GM12878 (cell line): ENCODE data around the gene FAM47E. TPM values are rescaled to one million over a fixed set of nuclear protein-coding genes. Genes with fewer than 3 reads are reported as not detected.

Source experiments
- ATAC-seq: fragments of 200-7000 bp; cut with Tn5 transposase; 3 replicates; pipeline ENCODE4 v1.9.1; 2020; ENCODE audit warnings: mild to moderate bottlenecking, moderate library complexity
- BruUV-seq: library from RNA; stranded (reverse); fragments of 400-500 nt; replicated peaks from 2 replicates; lab custom pipeline; 2021; lab: Mats Ljungman, UMichigan
- CTCF ChIA-PET: fragments of 300-600 bp; sonication (Branson Sonifier 250); formaldehyde crosslinking; extraction: SDS; loops from one replicate; lab custom pipeline; 2021; ENCODE audit warnings: inconsistent platforms; lab: Yijun Ruan, JAX
- POLR2A ChIA-PET: fragments of 350-600 bp; formaldehyde crosslinking; extraction: SDS; loops from one replicate; lab custom pipeline; 2021; ENCODE audit warnings: inconsistent platforms; lab: Charles Lee
- RAD21 ChIA-PET: fragments of 300-600 bp; sonication (Branson Sonifier 250); formaldehyde crosslinking; loops from one replicate; lab custom pipeline; 2023; ENCODE audit warnings: antibody characterized with exemption; ENCODE audit not compliant: unreplicated experiment; lab: Charles Lee
- SMC1A ChIA-PET: fragments of 300-600 bp; sonication (Branson Sonifier 250); formaldehyde crosslinking; loops from one replicate; lab custom pipeline; 2023; ENCODE audit not compliant: unreplicated experiment, uncharacterized antibody; lab: Charles Lee
- DNase-seq: peaks from one replicate; pipeline ENCODE4 v3.0.0-alpha.2; 2011; ENCODE audit warnings: low read depth, low spot score
- FAIRE-seq: peaks from 3 replicates; lab custom pipeline; 2011; peaks lifted over from hg19 to GRCh38; lab: Jason Lieb, UNC
- H2AFZ ChIP-seq: 2 replicates; pipeline ENCODE4 v1.6.0; 2011; ENCODE audit warnings: low read depth, low read length, control low read depth; ENCODE audit not compliant: control insufficient read depth
- H3K27ac ChIP-seq: 2 replicates; pipeline ENCODE4 v1.5.1; 2011; ENCODE audit warnings: control low read depth; ENCODE audit not compliant: control insufficient read depth, insufficient read depth
- H3K27me3 ChIP-seq, 2 experiments: replicated peaks in 1 of 2; 2 replicates each; pipeline versions ENCODE4 v1.6.0 to v1.6.1; 2011; ENCODE audit warnings: low read length in 1 of 2; ENCODE audit not compliant: control insufficient read depth in 2 of 2, insufficient read depth in 2 of 2
- H3K36me3 ChIP-seq, 2 experiments: 2 replicates each; pipeline ENCODE4 v1.5.1; 2011; ENCODE audit warnings: low read length in 1 of 2; ENCODE audit not compliant: control insufficient read depth in 2 of 2, insufficient read depth in 2 of 2
- H3K4me1 ChIP-seq: 2 replicates; pipeline ENCODE4 v1.6.1; 2011; ENCODE audit warnings: mild to moderate bottlenecking, low read length, moderate library complexity, mixed read lengths; ENCODE audit not compliant: control insufficient read depth, insufficient read depth
- H3K4me2 ChIP-seq: 2 replicates; pipeline ENCODE4 v1.6.0; 2011; ENCODE audit warnings: control low read depth; ENCODE audit not compliant: control insufficient read depth, insufficient read depth
- H3K4me3 ChIP-seq: fragments of 200-600 bp; sonication (generic); 2 replicates; pipeline ENCODE4 v1.5.1; 2016
- H3K79me2 ChIP-seq: 2 replicates; pipeline ENCODE4 v1.6.0; 2011; ENCODE audit warnings: low read length; ENCODE audit not compliant: control insufficient read depth, insufficient read depth
- H3K9ac ChIP-seq: 2 replicates; pipeline ENCODE4 v1.8.0; 2011; ENCODE audit warnings: low read length, control low read depth, mixed read lengths; ENCODE audit not compliant: control insufficient read depth, insufficient read depth
- H3K9me3 ChIP-seq: replicated peaks from 3 replicates; pipeline ENCODE4 v1.5.1; 2011; ENCODE audit warnings: mild to moderate bottlenecking, low read length; ENCODE audit not compliant: control insufficient read depth, insufficient read depth
- H4K20me1 ChIP-seq: 2 replicates; pipeline ENCODE4 v1.6.0; 2011; ENCODE audit not compliant: control insufficient read depth, insufficient read depth
- HDAC2 ChIP-seq: fragments of 200-600 bp; sonication (generic); IDR thresholded peaks from 2 replicates; pipeline ENCODE4 v1.6.1; 2017
- HDGF ChIP-seq: fragments of 450-650 bp; IDR thresholded peaks from 2 replicates; pipeline ENCODE4 v1.6.1; 2016; ENCODE audit warnings: antibody characterized with exemption
- IKZF1 ChIP-seq: fragments of 450-650 bp; conservative IDR thresholded peaks from 2 replicates; pipeline ENCODE4 v1.6.1; 2017; ENCODE audit warnings: antibody characterized with exemption, mild to moderate bottlenecking
- JUND ChIP-seq: IDR thresholded peaks from 2 replicates; pipeline ENCODE4 v1.6.1; 2012; ENCODE audit warnings: low read depth, mild to moderate bottlenecking, low read length, improper control_type of control experiment, moderate library complexity
- LARP7 ChIP-seq: fragments of 450-650 bp; IDR thresholded peaks from 2 replicates; pipeline ENCODE4 v1.6.1; 2017; ENCODE audit warnings: mild to moderate bottlenecking
- MEF2B ChIP-seq: fragments of 450-650 bp; IDR thresholded peaks from 2 replicates; pipeline ENCODE4 v1.6.1; 2018; ENCODE audit warnings: mild to moderate bottlenecking, moderate library complexity; ENCODE audit not compliant: partially characterized antibody, poor library complexity, severe bottlenecking
- POLR2A ChIP-seq: IDR thresholded peaks from 2 replicates; pipeline ENCODE4 v1.6.1; 2011; ENCODE audit warnings: low read depth, mild to moderate bottlenecking, low read length
- RELA ChIP-seq: fragments of 450-650 bp; IDR thresholded peaks from 2 replicates; pipeline ENCODE4 v1.8.0; 2014; ENCODE audit warnings: borderline replicate concordance; ENCODE audit not compliant: partially characterized antibody
- TAF1 ChIP-seq: IDR thresholded peaks from 2 replicates; pipeline ENCODE4 v1.6.1; 2011; ENCODE audit warnings: mild to moderate bottlenecking, low read depth, low read length, borderline replicate concordance
- ZNF217 ChIP-seq: fragments of 450-650 bp; IDR thresholded peaks from 2 replicates; pipeline ENCODE4 v1.6.1; 2017; ENCODE audit warnings: antibody characterized with exemption, mild to moderate bottlenecking
- ZNF384 ChIP-seq: IDR thresholded peaks from 2 replicates; pipeline ENCODE4 v1.6.1; 2012; ENCODE audit warnings: low read depth, mild to moderate bottlenecking, low read length, improper control_type of control experiment, borderline replicate concordance
- WGBS: methylation state at CpG from one replicate; pipeline ENCODE4 v1.1.6; 2016; ENCODE audit warnings: low lambda C conversion rate; ENCODE audit not compliant: insufficient replicate concordance, insufficient coverage; ENCODE audit errors: missing lambda C conversion rate; 5-methylcytosine and 5-hydroxymethylcytosine counted together
- in situ Hi-C: fragments of 300-500 bp; cut with MboI; formaldehyde crosslinking; loops from 9 replicates; pipeline ENCODE4 v1.14.3; 2018; ENCODE audit warnings: mixed read lengths
- intact Hi-C: fragments of 100-400 bp; cut with micrococcal nuclease; formaldehyde crosslinking; loops from one replicate; pipeline ENCODE4 v1.14.2; 2022; ENCODE audit not compliant: unreplicated experiment
- polyA plus RNA-seq, 11 experiments: library from polyadenylated mRNA; depleted of rRNA in 4 of 11; unstranded in 6 of 11; stranded (reverse) in 5 of 11; fragments of >200 nt; fragmentation: Nextera tagmentation in 4 of 11; fragmentation: Illumina TruSeq in 1 of 11; extraction: Ambion mirVana in 4 of 11; extraction: Trizol in 1 of 11; gene quantifications; 1 replicate in 1 of 11; 2 replicates in 10 of 11; pipeline versions ENCODE4 v1.2.1 to v1.2.3, GENCODE V29; 2011 to 2016; ENCODE audit warnings: inconsistent platforms in 2 of 11, missing spikeins in 2 of 11, low read depth in 1 of 11
- total RNA-seq, 4 experiments: library from RNA; depleted of rRNA in 3 of 4; stranded (reverse); fragments of >200 nt in 3 of 4; fragmentation: Illumina TruSeq in 1 of 4; extraction: Trizol in 1 of 4; gene quantifications; 2 replicates each; pipeline versions ENCODE4 v1.2.1 to v1.2.3, GENCODE V29; 2013 to 2021
- TF ChIP-seq, protein P1 (sequence below): fragments of 450-650 bp; IDR thresholded peaks from 2 replicates; pipeline ENCODE4 v1.6.1; 2017; ENCODE audit warnings: mild to moderate bottlenecking
- TF ChIP-seq, protein P2 (sequence below): fragments of 450-650 bp; formaldehyde crosslinking; IDR thresholded peaks from 2 replicates; pipeline ENCODE4 v1.4.0; 2020; ENCODE audit warnings: mild to moderate bottlenecking, moderate library complexity
- TF ChIP-seq, protein P3 (sequence below): fragments of 450-650 bp; formaldehyde crosslinking; IDR thresholded peaks from 2 replicates; pipeline ENCODE4 v1.4.0; 2022; ENCODE audit warnings: mild to moderate bottlenecking, moderate library complexity

FAM47E gene
- total and polyA plus RNA-seq, 10 of the 15 experiments (the other 5 are each of a cell fraction or from before 2014, with no cell fraction given): 0.03 TPM; not detected in 9

DNA sequence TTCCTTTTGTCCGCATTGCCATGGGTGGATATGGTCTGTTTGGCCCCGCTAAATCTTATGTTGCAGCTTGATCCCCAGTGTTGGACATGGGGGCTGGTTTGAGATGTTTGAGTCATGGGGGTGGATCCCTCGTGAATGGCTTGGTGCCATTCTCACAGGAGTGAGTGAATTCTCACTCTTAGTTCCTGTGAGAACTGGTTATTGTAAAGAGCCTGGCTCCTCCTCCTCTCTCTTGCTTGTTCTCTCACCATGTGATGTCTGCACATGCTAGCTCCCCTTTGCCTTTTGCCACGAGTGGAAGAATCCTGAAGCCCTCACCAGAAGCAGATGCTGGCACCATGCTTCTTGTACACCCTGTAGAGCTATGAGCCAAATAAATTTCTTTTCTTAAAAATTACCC lies 32.4 kb downstream of the FAM47E start:
- POLR2A ChIA-PET: no interaction called here

More for the DNA sequence above, 32.4 kb downstream of the FAM47E start:
- in situ Hi-C loops (no loop called here), intact Hi-C loops (no loop called here)
- H2AFZ ChIP-seq: no peak overlapping the region
- no peak overlapping the region for H3K4me2 ChIP-seq
- BruUV-seq: no TSS peak
- no peak overlapping the region for H3K27ac ChIP-seq
- no peak for DNase-seq
- H3K27me3 ChIP-seq: no peaks in the 10 kb centered on the region; a peak in 1 of 4 replicates
- no peaks in the 10 kb centered on the region for H3K4me1 ChIP-seq
- no peaks in the 10 kb centered on the region for H3K79me2 ChIP-seq
- H3K36me3 ChIP-seq: no peaks in the 10 kb centered on the region
- no peak for TF ChIP-seq JUND
- TF ChIP-seq, protein P1, sequence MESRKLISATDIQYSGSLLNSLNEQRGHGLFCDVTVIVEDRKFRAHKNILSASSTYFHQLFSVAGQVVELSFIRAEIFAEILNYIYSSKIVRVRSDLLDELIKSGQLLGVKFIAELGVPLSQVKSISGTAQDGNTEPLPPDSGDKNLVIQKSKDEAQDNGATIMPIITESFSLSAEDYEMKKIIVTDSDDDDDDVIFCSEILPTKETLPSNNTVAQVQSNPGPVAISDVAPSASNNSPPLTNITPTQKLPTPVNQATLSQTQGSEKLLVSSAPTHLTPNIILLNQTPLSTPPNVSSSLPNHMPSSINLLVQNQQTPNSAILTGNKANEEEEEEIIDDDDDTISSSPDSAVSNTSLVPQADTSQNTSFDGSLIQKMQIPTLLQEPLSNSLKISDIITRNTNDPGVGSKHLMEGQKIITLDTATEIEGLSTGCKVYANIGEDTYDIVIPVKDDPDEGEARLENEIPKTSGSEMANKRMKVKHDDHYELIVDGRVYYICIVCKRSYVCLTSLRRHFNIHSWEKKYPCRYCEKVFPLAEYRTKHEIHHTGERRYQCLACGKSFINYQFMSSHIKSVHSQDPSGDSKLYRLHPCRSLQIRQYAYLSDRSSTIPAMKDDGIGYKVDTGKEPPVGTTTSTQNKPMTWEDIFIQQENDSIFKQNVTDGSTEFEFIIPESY: no peak
- no peak for TF ChIP-seq ZNF384
- TF ChIP-seq, protein P2, sequence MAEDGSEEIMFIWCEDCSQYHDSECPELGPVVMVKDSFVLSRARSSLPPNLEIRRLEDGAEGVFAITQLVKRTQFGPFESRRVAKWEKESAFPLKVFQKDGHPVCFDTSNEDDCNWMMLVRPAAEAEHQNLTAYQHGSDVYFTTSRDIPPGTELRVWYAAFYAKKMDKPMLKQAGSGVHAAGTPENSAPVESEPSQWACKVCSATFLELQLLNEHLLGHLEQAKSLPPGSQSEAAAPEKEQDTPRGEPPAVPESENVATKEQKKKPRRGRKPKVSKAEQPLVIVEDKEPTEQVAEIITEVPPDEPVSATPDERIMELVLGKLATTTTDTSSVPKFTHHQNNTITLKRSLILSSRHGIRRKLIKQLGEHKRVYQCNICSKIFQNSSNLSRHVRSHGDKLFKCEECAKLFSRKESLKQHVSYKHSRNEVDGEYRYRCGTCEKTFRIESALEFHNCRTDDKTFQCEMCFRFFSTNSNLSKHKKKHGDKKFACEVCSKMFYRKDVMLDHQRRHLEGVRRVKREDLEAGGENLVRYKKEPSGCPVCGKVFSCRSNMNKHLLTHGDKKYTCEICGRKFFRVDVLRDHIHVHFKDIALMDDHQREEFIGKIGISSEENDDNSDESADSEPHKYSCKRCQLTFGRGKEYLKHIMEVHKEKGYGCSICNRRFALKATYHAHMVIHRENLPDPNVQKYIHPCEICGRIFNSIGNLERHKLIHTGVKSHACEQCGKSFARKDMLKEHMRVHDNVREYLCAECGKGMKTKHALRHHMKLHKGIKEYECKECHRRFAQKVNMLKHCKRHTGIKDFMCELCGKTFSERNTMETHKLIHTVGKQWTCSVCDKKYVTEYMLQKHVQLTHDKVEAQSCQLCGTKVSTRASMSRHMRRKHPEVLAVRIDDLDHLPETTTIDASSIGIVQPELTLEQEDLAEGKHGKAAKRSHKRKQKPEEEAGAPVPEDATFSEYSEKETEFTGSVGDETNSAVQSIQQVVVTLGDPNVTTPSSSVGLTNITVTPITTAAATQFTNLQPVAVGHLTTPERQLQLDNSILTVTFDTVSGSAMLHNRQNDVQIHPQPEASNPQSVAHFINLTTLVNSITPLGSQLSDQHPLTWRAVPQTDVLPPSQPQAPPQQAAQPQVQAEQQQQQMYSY (CRISPR knock-in tag): no peak
- TF ChIP-seq HDGF: no peak
- no peak for TF ChIP-seq POLR2A
- TF ChIP-seq MEF2B: no peak
- no peak for TF ChIP-seq IKZF1
- no peak for TF ChIP-seq TAF1
- no peak for TF ChIP-seq ZNF217
- TF ChIP-seq, protein P3, sequence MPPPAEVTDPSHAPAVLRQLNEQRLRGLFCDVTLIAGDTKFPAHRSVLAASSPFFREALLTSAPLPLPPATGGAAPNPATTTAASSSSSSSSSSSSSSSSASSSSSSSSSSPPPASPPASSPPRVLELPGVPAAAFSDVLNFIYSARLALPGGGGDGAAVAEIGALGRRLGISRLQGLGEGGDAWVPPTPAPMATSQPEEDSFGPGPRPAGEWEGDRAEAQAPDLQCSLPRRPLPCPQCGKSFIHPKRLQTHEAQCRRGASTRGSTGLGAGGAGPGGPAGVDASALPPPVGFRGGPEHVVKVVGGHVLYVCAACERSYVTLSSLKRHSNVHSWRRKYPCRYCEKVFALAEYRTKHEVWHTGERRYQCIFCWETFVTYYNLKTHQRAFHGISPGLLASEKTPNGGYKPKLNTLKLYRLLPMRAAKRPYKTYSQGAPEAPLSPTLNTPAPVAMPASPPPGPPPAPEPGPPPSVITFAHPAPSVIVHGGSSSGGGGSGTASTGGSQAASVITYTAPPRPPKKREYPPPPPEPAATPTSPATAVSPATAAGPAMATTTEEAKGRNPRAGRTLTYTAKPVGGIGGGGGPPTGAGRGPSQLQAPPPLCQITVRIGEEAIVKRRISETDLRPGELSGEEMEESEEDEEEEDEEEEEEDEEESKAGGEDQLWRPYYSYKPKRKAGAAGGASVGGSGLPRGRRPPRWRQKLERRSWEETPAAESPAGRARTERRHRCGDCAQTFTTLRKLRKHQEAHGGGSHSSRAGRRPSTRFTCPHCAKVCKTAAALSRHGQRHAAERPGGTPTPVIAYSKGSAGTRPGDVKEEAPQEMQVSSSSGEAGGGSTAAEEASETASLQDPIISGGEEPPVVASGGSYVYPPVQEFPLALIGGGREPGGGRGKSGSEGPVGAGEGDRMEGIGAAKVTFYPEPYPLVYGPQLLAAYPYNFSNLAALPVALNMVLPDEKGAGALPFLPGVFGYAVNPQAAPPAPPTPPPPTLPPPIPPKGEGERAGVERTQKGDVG (CRISPR knock-in tag): no peak
- TF ChIP-seq HDAC2: no peak
- no peak for TF ChIP-seq LARP7
- no peak for TF ChIP-seq RELA
- RAD21 ChIA-PET: no interaction called here
- no peak for FAIRE-seq
- H3K4me3 ChIP-seq: no peak overlapping the region
- 34% methylated on average over 4 of the region's 4 CpGs for WGBS
- CTCF ChIA-PET: no interaction called here
- no peaks in the 10 kb centered on the region for H4K20me1 ChIP-seq
- no peaks in the 10 kb centered on the region for H3K9me3 ChIP-seq
- H3K9ac ChIP-seq: no peak overlapping the region
- no peak for ATAC-seq
- SMC1A ChIA-PET: no interaction called here
